TTC549 (cell line): ENCODE measurements around the gene LRMDA.

Source experiments
- FAIRE-seq: peaks from 2 replicates; lab custom pipeline; 2012; peaks lifted over from hg19 to GRCh38; lab: Jason Lieb, UNC

Gene LRMDA

DNA sequence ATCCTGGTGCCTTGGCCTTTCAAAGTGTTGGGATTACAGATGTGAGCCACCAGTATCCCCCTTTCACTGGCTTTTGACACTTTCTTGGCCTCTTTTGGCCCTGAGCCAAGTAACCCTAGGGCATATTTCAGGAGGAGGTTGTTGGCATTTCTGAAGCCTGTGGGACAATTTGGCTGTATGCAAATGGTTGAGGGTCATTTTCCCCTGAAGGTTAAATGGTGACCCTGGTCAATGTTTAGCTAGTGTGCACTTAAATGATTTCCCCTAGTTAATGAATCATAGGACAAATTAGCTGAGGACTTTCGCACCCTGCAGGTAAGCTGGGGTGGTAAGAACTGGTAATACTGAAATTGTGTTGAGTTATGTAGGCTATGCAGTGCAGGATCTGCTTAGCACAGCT is 660.5 kb downstream of the LRMDA start:
- no peak for FAIRE-seq

DNA sequence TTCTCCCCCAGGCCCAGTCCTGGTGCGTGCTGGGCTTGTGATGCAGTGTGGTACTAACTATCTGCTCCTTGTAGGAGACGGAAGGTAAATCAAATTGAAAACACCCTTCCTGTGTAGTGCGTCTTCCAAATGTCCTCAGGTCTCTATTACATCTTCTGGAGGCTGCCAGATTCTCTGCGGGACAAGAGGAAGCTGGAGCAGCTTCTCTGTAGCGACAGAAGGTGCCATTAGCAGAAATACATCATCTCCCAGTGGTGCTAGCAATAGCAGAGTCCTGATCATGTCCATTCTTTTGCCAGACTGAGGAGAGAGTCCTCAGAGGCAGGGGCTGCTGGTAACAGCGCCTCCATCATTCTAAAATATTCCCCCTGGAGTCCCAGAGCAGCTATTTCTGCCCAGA is 675.2 kb downstream of the LRMDA start:
- no peak for FAIRE-seq

DNA sequence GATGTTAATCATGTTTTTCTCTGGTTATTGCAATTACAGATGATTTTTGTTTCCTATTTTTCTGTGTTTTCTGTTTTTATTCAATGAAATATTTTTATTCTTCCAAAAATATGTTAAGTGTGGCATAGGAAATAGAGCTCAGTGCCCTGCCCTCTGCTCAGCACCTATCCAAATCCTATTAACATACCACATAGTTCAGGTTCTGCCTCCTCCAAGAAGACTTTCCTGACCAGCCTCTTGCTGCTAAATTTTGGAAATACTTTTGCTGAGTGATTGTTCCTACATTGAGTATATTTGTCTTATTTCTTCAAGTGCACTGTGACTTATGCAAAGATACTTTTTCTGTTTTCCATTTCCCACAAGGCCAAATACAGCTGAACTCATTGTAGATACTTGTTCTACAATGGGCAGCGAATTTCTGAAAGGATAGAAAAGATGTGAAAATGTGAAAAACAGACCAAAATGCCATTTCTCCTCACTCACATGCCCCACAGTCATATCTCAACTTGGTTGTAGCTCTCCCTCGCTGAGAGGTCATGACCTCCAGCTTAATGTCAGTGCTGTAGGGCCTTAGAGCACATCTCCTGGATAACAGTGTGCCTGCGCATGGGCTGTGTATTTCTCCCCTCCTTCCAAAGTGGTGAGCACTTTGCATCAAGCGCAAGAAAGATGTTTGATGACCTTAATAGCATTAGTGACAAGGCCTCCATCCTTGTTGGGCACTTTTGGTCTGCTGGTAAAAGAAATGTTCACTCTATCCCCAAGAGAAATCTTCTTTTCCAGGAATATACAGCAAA is 677.3 kb downstream of the LRMDA start:
- no peak for FAIRE-seq

DNA sequence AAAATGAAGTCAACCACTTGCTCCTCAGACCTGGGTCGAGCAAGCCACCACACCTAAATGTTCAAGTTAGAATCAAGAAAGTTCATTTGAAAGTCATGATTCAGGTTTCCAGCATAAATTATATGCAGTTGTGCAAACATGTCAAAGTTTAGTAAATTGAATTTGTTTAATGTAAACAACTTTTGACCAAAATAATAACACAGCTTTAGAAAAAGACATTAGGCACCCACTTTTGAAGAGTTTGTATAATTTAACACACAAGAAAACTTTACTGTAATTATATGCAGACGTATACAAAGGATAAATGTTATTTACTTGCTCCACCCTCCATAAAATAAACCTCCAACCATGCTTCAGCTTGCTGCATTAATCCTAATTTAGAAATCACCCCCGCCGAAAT is 680.0 kb downstream of the LRMDA start:
- FAIRE-seq, result no peak

DNA sequence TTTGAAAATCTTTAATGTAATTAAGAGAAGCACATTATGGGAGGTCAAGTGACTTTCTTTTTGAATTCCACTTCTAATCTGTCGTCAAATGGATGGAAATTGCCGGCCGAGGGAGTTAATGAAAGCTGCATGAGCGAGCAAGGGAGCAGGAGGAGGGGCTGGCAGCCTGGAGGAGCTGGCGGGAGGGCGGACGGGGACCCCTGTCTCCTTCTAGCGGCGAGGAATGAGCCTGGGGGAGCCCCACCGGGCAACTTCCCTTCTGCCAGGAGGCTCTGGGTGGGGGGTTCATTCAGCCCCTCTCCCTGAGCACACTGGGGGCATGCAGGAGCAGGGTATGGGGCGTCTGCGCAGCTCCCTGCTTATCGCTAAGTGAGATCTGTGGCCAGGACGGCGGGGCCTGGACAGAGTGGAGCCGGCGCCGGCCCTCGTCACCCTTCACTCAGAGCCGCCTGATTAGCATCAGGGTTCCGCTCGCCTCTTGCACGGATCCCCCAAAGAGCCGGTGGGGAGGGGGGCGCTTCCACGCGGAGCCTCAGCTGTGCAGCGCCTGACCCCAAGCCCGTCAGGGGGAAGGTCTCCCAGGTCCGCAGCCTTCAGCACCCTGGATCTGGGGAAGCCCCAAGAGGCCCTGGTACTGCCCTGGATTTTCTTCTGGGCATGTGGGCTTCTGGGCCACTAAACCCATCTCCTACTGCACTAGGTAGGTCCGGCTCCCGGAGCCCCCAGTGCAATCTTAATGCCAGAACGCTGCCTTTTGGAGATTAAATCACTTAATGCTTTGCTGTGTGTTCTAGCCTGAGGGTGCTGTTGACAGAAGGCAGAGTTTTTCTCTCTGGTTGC is 680.8 kb downstream of the LRMDA start:
- FAIRE-seq, result no peak

DNA sequence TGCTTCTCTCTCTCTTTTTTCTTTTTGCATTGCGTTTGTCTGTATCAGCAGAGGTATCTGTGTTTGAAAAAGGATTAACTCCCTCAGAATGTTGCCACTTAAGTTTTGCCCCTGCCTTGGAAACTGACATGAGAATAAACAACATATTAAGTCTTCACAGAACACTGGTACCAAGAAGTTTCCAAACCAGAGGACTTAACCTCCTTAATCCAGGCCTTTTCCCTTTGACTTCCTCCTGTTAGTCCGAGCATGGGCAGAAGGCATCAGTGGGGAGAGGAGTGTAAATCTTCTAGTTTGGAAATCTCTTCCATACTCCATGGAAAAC is 681.4 kb downstream of the LRMDA start:
- FAIRE-seq, result no peak

DNA sequence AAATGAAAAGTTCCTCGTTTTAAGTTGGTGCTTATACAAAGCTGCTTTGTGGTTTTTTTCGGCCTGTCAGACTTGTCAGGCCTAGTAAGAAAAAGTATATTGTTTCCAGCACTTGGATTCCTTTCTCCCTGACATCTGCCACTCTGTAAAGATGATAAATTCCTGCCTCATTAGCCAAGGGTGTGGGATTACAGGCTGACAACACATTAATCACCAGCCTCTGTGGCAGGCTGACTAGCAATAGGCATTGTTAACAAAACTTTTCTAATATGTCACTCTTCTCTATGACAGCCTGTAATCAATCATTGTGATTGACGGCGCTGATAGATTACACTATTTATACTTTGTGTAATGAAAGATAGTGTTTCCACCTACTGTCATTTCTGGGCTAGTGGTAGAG is 682.5 kb downstream of the LRMDA start:
- FAIRE-seq, result no peak

DNA sequence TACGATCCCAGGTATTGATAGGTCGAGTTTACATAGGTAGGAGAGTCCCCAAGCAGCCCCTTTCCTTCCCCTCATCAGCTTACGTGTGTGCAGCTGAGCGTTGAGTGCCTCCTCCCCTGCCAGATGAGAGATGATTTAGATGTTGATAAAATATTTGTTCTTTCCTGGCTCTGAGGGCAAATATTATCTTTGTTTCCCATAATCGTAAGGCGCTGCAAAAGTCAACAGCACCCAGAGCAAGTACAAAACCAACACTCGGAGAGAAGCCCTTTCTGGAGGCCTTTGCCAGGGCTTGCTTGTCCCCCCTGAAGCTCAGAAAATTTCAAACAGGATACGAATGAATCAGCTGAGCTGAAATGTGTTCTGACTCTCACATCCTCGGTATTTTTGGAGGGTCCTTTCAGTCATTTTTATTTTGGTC is 683.2 kb downstream of the LRMDA start:
- FAIRE-seq, result no peak

DNA sequence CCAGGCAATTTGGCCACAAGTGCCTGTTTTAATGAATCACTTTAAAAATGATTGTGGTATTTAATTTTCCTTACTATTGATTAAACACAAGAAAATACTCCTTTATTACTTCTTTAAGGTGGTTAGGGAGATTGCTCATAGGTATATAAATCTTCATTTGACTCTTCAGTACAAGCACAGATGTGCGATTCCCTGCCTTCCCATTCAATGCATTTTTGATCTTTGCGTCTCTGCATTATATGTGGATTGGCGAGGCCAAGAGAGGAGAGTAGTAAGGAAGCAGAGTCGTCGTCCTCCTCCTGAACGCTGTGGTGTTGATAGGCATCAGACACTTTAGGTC is 683.7 kb downstream of the LRMDA start:
- FAIRE-seq, result no peak

DNA sequence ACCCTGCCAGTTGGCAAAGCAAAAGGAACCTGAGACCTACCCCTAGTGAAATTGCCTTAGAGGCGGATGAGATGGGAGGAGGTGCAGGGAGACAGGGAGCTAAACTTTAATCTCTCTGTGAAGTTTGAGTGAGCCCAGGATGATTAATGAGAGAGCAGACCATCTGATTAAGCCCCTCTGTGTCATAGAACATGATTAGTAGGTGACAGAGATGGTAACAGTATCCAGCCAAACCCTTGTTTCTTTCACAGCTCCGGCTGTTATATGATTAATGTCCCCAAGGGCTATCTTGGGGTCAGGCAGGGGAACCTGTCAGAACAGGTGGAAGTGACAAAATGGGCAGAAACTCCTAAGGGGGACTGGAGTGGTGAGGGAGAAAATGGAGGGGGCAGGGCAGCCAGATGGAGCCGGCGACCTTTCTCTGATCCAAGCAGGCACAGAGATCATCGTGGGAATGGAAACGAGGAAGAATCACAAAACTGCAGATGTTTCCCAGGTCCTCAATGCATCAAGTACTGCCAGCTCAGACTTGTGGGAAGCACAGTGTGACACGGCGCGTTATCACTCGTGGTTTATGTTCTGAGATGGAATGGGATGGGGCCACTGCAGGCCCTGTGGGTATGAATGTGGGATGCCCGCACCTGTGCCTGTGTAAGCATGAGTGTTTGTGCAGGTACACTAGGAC is 684.2 kb downstream of the LRMDA start:
- no peak for FAIRE-seq

DNA sequence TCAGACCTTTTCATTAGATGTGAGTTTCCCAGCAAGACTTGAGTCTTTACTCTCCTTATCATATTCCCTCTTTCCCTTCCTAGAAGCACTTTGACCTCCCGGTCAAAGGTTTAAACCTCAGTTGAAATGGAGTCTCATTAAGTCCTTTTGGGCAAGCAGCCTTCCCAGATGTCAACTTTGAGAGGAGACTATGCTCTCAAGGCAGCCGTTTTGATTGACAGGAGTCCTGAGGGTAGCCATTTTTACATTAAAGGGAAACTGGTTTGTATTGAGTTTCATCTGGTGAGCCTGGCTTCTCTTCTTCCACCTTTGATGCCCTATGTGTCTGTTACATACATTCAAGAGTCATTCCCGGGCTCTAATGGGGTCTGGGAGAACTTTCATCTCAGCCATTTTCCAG is 685.1 kb downstream of the LRMDA start:
- FAIRE-seq, result no peak

DNA sequence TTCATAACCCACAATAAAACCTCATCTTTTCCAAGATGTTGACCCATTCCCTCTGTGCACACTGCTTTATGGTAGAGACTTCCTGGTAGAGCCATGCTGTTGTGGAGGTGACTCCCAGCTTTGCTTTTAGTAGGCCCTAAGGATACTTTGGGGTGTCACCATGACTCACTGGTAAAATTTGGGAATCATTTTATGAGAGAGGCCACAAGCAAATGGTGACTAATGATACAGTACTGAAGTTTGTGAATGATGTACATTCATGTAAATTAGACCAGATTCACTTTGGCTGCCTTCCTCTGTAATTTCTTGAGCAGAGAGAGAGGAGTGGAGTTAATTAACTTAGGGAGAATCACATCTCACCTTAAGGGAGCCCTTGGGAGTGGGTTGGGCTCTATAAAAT is 686.5 kb downstream of the LRMDA start:
- no peak for FAIRE-seq

DNA sequence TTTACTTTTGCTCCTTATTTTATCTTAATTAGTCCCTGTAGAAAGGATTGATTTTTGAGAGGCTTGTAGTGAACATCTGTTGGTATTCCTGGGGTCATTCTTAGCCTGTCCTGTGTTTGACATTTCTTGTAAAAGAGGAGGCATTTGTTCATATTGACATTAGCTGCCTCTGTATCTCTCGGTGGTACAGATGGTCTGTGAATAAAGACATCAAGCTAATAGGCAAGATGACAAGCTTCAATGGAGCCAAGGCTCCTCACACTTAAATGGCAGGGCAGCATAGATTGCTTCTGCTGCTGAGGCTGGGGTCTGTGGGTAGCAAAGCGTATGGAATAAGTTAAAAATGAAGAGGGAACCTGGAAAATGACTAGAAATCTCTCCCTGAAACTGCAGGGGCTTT is 687.6 kb downstream of the LRMDA start:
- no peak for FAIRE-seq

DNA sequence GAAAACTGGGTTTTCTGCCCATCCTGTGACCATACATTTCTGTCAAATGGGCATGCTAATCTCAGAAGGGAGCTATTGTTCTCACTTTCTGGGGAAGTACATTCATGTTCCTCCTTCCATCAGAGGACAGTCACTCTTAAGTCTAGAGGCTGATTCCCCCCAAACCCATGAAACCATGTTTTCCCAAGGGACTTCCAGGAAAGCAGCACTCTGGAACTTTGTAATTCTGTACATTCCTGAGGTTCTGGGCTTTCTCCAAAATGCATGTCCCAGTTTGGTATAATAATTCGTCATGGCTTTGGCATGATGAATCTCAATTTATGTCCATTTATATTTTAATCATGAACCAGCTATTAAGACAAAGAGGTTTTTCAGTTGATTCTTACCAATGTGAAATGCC is 688.1 kb downstream of the LRMDA start:
- no peak for FAIRE-seq

DNA sequence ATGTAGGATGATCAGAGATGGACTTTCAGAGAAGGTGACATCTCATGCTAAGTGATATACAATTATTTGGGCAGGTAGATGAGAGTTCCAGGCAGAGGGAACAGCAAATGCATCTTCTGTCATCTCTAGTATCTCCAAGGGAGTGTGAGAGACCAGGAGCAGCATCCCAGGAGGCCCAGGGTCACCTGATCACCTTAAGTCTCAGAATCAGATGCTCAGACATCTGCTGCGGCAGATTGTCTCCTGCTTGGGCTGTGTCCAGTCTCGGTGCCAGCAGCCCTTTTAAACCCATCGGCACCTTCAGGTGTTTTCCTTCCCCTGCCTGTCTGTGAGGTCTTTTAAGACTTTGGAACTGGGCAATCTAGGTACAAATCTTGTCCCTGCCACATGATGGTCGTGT is 690.6 kb downstream of the LRMDA start:
- no peak for FAIRE-seq

DNA sequence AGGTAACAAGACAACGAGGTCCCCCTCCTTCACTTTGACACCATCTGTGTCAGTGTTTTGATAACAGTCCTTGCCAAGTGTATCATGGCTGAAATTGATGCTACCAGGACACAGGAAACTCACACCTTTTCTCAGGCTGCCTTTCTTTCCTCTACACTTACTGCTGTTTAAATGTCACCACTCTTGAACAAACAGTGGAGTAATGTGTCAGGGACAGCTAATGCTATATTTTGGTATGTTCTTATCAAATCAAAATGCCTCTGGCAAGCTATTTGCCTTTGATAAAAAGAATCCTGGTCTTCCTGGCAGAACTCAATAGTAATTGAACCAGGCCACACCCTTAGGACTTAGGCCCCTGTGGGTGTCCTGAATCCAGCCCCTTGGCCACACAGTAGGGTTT is 692.9 kb downstream of the LRMDA start:
- FAIRE-seq, result no peak

DNA sequence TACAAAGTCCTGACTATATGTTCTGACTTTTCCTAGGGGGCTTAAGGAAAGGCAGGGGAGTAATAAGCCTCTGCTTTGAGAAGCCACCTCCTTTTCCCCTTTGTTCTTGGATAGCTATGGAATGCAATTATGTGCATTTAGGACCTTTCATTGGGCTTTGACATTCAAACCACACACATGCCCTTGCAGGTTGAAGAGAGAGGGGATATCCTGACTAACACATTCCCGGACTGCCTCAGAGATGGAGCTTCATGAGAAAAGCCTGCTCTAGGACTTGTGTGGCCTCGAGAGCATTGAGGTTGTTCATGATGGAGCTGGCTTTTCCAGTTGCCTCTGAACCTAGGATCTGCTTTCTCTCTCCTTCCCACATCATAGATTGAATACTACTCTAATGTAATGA is 694.5 kb downstream of the LRMDA start:
- FAIRE-seq, result no peak

DNA sequence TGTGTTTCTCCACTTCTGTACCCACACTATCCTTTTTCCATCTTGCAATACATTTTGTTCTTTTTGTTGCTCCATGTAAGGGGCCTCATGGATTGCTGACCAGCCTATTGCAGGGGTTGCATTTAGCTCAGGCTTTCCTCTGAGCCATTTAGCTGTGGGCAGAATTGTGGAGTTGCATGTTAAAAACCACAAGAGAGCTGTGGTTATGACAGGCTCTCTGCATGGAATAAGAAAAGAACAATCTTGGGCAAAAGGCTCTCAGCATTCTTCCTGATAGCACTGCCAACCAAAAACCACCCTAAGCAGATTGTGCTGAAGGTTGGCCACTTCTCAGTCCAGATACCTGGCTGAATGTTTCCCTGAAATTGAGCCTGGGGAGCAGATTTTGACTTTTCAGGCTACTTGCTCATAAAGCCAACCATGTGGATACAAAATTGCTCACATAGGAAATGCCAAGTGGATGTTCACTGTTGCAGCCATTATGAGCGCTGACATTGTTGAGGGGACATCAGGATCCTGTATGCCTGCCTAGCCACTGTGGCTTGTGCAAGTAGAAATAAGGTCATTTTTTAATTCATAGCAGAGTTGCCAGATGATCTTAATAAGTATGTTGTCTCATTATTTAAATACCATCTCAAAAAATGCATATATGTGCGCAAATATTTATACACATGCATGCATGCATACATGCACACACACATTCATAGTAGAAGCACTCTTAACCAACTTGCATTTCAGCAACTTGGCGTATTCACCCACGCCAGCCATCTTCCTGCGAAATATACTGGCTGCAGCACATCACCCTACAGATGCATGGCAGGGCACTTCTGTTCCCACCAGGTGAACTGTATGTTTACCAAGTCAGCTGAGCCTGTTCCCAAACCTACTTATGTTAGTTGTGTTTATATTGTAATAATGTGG is 695.4 kb downstream of the LRMDA start:
- no peak for FAIRE-seq

DNA sequence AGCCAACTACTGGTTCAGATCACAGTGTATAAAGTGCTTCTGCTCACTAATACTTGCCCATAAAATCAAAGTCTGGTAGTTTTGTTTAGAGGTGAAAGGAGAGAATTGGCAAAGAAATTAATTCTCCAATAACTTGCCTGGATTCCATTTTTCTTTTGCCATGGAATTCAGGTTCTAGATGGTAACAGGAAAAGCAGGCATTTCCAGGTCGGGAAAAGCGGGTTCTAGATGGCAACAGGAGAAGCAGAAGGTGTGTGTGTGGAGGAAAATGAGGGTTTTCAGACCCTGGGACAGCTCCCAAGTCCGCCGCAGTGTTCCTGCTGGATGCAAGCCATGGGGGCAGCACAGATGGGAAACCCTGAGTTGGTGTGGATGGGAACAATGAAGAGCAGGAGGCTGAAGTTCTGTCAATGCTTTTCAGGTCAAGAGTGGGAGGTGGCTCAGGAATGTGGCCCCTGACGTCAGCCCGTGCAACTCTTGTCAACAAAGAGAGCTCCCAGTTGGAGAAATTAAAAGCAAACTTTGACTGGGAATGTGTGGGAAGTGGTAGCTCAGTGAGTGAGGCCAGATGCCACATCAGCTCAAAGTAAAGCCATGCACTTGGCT is 696.7 kb downstream of the LRMDA start:
- FAIRE-seq, result no peak

DNA sequence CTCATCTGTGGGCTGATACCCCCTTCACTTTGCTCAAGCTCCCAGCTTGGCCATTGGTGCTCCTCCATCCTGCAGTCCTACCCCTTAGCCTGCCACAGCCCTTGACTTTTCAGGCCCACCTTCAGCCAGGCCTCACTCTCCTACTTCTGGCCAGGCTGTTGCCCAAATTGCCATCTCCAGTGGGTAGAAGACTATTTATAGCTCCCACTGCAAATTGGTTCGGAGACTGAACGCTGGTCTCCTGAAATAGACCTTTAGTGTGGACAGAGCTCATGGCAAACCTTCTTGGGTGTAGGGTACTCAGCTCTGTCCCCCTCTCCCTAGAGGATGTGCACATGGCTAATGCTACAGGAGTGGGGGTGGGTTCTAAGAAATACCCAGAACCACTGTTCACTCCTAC is 697.8 kb downstream of the LRMDA start:
- FAIRE-seq, result no peak

DNA sequence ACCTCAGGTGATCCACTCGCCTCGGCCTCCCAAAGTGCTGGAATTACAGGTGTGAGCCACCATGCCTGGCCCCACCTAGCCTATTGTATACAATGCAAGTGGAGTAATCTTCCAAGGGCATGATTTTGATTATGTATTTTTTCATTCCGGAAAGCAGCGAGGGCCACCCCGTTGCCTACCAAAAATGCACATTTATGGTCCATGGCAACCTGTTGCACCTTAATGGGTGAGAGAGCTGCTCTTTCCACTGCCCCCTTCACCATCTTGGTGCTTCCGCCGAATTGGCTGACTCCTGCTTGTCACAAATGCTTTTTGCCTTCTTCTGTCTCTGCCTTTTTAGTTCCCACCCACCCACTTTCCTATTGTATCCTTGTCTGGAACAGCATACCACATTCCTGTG is 699.5 kb downstream of the LRMDA start:
- FAIRE-seq, result no peak
